Islet of Langerhans (tissue), 1 donor: ENCODE results near the gene EHD3.

Experiments
- FAIRE-seq: peaks from one replicate; lab custom pipeline; 2011; peaks lifted over from hg19 to GRCh38; lab: Jason Lieb, UNC

EHD3 gene

GRCh38 chr2:31294196-31294595 is 60.2 kb downstream of the EHD3 start:
- FAIRE-seq, result no peak

GRCh38 chr2:31296641-31297287 is 62.8 kb downstream of the EHD3 start:
- FAIRE-seq, result no peak

- FAIRE-seq, result no peak
Observed at GRCh38 chr2:31297751-31298150, 63.8 kb downstream of the EHD3 start.

- no peak for FAIRE-seq
Observed at GRCh38 chr2:31299547-31299946, 65.6 kb downstream of the EHD3 start.

- FAIRE-seq, result no peak
Observed at GRCh38 chr2:31300309-31300708, 66.4 kb downstream of the EHD3 start.

GRCh38 chr2:31302940-31303563 is 69.1 kb downstream of the EHD3 start:
- FAIRE-seq, result no peak

GRCh38 chr2:31304816-31305215 is 70.9 kb downstream of the EHD3 start:
- FAIRE-seq, result no peak

- no peak for FAIRE-seq
Observed at GRCh38 chr2:31312898-31313297, 78.9 kb downstream of the EHD3 start.

- FAIRE-seq, result no peak
Observed at GRCh38 chr2:31314761-31315160, 80.8 kb downstream of the EHD3 start.

- no peak for FAIRE-seq
Observed at GRCh38 chr2:31317396-31317795, 83.4 kb downstream of the EHD3 start.

- no peak for FAIRE-seq
Observed at GRCh38 chr2:31318361-31319336, 84.7 kb downstream of the EHD3 start.
